Effector CD8-positive, alpha-beta T cell (primary cell): ENCODE measurements around the gene EIF1B.

Experiments
- DNase-seq: peaks from one replicate; lab custom pipeline; 2025; lab: John Stamatoyannopoulos, UW

Gene EIF1B

DNA sequence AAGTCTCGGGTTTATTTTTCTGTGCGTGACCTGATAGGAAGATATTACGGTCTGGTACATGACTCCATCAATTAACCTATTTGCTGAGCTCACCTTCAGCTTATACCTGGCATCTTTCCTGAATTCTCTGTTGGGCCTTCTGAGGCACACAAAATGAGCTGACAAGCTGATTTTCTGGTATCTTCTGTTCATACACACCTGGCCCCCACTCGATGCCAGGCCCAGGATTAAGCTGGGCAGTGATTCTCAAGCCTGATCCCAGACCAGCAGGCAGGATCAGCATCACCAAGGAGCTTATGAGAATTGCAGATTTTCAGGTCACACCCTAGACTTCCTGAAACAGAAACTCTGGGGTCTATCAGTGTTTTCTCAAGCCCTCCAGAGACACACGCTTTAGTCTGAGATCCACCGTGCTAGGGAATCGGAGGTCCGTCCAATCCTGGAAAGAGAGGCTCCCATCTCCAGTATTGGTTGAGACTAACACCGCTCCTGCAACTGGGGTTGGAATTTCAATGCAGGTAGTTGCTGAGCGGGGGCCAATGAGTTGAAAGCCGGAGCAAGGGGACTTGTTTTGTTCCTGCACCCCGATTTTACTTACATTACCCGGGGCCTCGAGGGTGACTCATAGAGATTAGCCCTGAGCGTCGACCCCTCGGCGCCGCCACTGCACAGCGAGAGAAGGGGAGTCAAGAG is 636 bp upstream of the EIF1B start:
- DNase-seq: no peak

DNA sequence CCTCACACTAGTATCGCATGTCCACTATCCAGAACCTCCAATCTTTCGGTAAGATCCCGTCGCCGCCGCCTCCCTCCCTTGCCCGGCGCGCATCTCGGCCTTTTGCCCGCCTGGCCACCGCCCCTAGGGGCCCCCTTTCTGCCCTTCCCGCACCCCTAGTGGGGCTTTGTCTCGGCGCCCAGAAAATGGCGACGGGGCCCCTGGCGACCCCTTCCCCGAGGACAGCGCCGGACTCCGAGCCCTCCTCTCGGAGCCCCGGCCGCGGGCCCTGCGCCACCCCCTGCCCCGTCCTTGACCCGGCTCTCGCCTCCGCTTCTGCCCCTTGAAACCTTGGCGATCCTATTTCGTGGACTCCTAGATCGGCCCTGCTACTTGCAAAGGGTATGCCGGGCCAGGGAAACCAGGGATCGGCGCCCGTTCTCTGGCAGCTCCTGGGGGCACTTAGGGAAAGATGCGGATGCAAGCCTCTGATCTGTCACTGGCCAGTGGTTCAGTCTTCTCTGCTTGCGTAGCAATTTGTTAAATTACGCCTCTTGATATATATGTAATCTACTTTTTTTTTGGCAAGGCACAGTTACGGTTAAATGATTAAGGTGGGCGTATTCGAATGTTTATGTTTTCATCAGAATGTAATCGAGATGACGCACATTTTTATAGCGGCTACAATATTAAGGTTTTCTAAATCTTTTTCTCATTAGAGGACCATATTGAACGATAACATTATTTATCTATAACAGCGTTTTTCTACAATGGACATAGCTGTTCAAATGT is 603 bp downstream of the EIF1B start:
- DNase-seq: peak; percentile 20

DNA sequence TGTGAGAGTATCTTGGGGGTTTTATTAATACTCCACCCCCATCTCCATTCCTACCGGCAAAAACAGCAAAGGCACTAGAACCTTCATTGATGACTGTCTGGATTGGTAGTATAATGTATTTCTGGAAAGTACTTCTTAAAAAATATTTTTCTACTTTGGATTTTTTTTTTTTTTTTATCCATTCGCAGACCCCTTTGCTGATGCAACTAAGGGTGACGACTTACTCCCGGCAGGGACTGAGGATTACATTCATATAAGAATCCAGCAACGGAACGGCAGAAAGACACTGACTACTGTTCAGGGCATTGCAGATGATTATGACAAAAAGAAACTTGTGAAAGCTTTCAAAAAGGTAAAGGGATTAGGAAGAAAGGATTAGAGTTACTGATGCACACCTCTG is 1.2 kb downstream of the EIF1B start:
- no peak for DNase-seq

DNA sequence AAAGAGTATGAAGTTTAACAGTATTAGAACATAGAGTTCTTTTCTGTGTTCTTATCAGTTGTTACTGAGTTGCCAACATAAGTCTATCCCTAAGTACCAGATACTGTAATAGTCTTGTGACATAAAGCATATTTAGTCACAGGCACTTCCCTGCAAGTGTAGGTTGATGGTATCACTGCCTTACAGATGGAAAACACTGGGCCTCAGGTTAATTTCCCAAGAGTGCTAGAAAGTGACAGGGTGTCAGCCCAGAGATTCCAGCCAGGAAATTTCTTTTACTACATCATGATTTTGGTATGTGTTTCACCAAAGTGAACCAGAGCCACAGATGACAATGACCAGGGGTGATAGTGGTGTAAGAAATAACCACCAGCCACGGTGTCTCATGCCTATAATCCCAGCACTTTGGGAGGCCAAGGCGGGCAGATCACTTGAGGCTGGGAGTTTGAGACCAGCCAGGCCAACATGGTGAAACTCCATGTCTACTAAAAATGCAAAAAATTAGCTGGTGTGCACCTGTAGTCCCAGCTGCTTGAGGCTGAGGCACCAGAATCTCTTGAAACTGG is 3.2 kb downstream of the EIF1B start:
- no peak for DNase-seq

DNA sequence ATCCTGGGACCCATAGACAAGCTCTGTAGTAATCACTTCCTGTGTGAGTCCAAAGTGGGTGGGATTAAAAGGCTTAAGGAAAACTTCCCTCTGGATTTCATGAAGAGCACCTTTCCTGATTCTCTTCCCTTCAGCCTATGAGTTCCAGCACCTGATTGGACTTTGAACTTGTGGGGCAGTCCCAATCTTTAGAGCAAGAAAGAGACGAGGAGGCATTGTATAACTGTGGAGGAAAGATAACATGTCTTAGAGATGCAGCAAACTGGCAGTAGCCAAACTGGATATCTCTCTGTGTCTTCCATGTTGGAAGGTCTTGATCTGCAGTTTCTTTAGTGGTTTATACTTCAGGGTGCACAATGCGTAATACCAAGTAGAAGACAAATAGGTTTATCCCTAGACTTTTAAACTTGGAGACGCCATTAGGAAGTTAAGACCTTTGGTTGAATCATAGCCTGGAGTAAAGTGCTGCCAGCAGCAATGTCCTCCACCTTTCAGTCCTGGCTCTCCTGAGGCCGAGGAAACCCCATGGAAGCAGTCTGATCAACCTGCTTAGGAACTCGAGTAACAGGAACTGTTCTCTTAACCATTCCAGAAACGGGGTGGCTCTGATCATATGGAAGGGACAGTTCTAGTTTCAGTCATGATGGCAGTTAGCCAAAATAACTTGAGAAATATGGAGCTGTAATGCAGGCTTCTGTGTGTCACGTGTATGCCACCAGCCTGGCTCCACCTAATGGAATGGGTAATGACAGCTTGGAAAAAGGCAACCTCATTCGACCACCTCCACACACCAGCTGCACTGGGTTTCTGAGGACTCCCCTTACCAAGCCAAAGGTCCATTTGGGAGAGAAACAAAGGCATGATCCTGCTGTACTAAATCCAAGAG is 4.7 kb downstream of the EIF1B start:
- no peak for DNase-seq

DNA sequence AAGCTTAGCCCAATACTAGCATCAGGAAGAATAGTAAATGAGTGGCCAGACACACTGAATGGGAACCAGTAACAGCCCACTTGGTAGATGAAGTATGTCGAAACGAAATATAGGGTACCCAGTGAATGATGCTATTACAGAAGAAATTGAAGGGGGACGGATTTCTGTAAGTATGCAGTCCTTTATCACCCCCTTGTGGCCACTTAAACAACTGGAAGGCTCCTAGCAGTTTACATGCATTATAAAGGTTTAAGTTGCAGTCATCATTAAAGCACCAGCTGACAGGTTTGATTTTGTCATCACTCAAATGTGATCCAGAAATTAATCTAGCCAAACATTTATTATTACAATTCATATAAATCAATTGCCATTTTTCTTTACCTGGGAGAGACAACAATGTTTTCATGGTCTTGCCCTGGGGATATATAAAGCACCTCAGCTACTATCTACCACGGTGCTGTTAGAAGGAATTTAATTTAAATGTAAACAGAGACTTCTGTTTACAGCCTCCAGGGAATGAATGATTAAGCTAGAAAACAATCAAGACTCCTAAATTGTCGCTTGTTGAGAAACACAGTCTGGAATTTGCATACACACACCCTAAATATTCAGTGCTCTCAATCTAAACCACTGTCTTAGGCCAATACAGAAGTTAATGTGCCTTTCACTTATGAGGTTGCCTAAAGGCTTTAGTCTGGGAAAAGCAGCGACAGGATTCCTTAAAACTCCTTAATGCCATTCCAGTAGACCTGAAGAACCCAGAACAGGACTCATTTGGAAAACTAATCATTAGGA is 7.8 kb downstream of the EIF1B start:
- peak; percentile 3 for DNase-seq

DNA sequence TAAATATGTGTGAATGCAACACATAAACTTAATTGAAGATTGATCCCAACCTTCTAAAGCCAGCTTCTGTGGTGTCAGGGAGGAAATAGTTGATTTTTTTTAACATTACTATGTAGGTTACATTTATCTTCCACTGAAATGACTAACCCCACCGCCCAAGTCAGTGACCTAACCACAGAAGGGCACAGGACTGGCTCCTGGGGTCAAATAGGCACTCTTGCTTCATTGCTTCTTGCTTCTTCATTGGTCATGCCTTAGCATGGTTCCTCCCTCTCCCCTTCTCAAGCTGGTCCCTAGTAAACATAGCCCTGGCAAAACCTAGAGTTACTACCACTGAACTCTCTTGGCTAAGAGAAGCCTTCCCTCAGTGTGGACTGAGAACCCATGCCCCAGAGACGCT is 12.3 kb downstream of the EIF1B start:
- DNase-seq: no peak

DNA sequence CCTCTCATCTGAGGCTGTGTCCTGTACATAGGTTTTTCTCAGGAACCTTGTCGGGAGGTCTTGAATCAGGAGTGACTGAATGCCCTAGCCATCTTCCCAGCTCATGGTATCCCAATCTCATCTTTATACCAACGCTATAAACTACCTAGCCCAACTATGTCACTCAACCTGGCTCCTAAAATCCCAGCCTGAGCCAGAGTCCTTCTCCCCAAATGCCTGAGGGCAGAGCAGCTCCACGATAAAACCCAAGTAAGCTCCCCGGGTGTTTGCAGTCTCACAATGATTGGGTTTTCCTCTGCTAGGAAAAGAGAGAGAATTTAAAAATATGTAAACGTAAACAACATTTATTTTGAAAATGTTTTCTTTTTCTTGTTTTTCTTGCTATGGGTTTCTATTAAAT is 14.4 kb downstream of the EIF1B start:
- no peak for DNase-seq

DNA sequence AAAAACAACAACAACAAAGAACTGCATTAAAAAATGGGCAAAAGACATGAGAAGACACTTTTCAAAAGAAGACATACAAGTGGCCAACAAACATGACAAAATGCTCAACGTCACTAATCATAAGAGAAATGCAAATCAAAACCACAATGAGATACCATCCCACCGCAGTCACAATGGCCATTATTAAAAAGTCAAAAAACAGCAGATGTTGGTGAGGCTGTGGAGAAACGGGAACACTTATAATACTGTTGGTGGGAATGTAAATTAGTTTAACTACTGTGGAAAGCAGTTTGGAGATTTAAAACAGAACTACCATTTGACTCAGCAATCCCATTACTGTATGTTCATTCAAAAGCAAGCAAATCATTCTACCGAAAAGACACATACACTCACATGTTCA is 15.1 kb downstream of the EIF1B start:
- DNase-seq: no peak

DNA sequence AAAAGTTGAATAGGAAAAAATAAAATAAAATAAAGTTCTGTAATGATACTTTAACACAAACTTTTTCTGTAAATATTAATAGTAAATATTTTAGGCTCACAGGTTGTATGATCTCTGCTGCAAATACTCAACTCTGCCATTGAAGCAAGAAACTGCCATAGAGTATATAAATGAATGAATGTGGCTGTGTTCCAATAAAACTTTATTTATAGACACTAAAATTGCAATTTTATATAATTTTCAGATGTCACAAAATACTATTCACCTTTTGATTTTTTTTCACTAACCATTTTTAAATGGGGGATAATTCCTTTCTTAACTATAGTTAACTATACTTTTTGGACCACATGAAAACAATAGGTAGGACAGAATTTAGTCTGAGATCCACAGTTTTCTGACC is 16.0 kb downstream of the EIF1B start:
- no peak for DNase-seq

DNA sequence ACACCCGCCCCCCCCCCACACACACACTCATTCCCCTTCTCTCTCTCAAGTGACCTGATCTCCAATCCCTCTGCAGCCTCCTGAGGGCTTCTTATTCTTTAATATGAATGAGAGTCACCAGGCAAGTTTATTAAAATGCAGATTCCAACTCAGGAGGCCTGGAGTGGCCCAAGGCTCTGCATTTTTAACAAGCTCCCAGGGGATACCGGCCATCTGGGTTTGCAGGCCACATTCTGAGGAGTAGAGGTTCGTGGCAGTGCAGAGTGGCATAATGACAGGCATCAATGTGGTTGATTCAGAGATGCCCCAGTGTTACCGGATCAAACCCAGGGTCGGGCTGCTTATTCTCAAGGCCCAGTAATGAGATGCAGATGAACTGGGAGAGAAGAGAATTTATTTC is 18.9 kb downstream of the EIF1B start:
- DNase-seq: no peak

DNA sequence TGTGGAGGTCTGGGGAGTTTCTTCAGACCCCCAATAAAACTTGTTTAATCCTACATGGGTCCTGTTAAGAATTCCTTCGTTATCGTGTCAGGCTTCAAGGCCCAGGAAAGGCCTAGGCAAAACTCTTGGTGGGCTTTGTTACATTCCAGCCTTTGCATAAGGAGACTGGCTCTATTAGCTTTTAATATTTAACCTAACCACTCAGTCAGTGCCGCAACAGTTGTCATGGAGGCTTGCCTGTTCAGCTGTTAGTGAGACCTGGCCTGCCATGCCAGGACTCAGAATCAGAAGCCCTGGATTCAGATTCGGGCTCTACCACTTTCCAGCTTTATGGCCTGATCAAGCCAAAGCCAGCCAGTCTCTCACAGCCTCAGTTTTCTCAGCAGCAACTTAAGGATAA is 19.6 kb downstream of the EIF1B start:
- DNase-seq: no peak

DNA sequence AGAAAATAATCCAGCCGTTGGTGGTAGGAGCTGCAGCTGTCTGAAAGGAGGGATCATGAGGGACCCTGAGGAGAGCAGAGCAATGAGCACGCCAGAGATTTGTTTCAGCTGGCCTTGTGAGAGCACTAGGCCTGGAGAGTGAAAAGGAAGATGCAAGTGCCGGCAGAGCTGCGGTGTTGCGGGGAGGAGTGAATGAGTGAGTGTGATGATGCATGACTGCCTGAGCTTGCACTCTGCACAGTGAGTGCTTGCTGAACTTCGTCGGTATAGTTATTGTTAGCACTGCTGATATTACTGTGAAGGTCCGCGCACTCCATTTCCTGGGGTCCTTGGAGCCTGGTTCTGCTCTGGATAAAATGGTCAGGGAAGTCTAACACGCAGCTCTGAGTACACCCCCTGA is 23.2 kb downstream of the EIF1B start:
- no peak for DNase-seq

DNA sequence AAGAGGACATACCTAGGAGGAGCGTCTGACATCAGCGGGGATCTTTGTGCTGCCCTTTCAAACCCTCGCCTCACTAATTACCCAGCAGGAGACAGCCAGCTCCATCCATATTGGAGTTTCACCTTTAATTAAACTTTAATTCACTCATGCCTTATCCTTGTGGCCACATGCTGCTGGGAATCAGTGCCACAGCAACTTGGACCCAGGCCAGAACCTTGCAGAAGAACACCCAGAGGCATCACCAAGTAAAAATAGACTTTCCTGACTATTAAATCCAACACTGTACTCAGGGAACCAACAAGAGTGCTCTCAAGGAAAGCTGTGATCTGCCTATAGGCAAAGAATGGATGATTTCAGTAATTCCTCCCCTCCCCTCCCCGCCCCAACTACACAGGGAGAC is 23.9 kb downstream of the EIF1B start:
- no peak for DNase-seq

DNA sequence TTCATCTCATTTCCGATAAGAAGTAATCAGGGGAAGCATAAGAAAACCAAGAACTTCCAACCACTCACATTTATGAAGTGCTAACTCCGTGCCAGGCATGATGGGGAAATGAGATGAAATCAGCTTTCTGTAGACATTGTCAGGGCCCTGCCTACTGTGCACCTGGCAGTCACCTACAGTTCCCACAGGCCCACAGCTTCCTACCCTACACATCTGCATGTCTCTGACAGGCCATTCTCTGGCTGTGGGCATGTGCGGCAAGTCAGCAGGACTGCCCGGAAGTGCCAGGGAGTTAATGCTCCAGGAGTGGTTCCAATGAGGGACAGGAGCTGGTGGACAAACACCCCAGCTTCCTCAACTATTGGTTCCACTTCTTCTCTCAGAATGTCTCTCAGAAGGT is 24.3 kb downstream of the EIF1B start:
- no peak for DNase-seq

DNA sequence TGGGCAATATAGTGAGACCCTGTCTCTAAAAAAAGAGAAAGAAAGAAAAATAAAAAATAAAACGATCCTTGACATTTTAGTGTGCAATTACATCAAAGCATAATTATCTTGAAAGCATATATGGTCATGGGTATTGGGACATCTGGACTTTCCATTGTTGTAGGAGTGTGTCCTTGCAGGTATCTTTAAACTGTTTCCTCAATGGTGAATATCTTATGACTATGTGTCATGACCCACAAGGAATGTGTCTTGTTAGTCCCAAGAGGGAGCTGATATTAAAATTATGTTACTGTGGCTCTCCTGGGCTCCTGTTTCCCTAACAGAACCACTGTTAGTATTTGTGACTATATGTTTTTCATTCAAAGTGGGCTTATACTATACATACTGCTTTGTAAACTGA is 26.6 kb downstream of the EIF1B start:
- DNase-seq: no peak

DNA sequence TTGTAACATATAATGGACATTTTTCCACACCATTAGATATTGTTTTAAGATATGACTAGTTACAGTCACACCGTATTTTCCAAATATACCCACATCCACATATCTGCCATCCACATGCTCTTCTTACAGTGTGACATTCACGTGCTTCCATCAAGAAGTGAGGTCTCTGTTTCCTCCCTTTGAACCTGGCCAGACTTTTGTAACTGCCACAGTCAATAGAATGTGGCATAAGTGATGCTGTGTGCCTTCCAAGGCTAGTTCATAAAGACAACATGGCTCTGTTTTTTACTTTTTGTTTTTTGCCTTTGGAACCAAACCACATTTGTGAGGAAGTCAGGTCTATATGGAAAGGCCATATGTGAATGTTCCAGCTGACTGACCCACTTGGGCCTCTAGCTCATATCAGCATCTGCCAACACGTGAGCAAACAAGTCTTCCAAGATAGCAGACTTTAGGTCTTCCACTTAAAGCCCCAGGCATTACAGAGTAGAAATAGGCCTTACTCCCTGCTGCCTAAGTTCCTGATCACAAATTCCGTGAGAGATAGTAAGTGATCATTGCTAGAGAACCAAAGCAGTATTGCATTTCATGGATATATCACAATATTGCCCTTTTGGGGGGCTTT is 27.1 kb downstream of the EIF1B start:
- no peak for DNase-seq

DNA sequence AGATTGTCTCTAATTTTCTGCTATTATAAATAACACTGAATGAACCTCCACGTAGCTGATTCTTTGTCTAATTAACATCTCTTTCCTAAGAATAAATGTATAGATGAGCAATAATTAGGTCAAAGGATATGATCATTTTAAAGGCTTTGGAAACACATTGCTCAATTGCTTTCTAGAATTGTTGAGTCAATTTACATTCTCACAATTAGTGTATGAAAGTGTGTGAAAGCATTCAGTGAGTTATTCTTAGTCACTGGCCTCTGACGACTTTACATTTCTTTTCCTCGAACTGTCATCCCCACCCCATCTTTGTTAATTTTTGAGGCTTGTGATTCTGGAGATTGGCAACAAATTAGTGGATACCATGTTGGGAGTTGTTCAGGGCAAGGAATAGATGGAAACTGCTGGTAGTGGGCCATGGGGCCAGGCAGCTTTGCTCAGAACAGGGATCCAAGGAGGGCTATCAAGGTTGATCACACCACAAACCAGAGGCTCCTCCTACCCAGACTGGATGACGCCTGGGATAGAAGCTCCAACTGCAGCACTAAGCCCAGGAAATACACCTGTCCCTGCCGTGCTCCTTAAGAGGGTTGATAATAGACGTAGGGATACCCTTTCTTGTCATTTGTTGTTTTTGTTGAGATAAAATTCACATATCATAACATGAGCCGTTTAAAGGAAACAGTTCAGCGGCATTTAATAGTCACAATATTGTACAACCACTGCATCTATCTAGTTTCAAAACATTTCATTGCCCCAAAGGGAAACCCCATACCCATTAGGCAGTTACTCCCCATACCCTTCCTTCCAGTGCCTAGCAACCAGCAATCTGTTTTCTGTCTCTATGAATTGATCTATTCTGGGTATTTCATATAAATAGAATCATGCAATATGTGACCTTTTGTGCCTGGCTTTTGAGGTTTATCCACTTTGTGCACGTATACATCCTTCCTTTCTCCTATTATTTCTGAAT is 27.9 kb downstream of the EIF1B start:
- no peak for DNase-seq

DNA sequence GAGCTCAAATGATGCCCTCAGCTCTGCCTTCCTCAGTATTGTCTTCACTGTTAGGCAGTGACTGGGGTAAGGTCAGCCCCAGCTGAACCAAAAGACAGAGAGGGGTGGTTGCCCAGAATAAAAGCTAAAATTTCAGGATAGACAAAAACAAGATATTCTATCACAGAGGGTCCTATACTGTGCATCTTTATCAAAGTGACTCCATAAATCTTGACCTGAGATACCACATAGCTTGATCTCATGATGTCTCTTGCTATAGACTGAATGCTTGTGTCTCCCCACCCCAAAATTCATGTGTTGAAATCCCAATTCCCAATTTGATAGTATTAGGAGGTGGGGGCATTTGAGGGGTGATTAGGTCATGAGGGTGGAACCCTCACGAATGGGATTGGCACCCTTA is 30.4 kb downstream of the EIF1B start:
- DNase-seq: no peak
